ENCODE measurements around the gene SHCBP1.
A peak's percentile ranks its signal among the peaks of the same experiment; 100 is the strongest.

Gene SHCBP1, protein sequence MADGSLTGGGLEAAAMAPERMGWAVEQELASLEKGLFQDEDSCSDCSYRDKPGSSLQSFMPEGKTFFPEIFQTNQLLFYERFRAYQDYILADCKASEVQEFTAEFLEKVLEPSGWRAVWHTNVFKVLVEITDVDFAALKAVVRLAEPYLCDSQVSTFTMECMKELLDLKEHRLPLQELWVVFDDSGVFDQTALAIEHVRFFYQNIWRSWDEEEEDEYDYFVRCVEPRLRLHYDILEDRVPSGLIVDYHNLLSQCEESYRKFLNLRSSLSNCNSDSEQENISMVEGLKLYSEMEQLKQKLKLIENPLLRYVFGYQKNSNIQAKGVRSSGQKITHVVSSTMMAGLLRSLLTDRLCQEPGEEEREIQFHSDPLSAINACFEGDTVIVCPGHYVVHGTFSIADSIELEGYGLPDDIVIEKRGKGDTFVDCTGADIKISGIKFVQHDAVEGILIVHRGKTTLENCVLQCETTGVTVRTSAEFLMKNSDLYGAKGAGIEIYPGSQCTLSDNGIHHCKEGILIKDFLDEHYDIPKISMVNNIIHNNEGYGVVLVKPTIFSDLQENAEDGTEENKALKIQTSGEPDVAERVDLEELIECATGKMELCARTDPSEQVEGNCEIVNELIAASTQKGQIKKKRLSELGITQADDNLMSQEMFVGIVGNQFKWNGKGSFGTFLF

DNA sequence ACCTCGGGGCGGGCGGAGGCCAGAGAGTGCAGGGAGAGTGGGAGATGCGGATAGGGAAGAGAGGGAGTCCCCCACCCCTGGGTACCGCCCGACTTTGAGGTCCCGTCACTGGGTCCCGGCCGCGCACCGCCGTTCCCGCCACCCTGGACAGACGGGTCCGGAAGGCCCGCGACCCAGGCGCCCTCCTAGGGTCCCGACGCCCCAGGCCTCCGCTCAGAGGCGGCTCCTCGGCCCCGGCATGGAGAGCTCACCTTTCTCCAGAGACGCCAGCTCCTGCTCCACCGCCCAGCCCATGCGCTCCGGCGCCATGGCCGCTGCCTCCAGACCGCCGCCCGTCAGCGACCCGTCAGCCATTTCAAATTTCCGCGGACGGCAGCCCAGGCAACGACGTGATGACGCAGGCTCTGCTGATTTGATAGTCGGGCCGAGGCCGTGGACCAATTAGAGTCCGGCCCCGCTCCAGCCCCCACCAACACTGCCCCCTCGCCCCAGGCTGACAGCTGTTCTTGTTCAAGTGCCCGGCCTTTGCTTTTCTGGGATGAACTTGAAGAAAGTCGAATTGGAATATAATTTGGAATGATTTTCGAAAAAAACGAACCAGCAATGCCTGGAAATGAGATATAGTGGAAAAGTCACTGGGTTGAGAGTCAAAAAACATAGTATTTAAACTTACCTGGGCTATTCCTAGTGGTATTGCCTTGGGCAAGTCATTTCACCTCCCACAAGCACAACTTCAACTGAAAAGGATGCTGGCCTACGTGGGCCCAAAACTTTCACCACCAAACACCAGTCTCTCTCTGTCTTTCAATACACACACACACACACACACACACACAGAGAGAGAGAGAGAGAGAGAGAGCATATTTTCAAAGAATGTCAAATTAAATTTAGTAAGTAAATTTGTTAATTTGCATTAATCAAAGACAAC, at the start of gene SHCBP1:
SHCBP1 (minus strand) TSS at position 374 of the 928 bp plus-strand sequence; CDS start at position 354, 20 bp downstream.
- H3K4me2 ChIP-seq (ENCODE audit: low read length), result peak within 1 kb of the TSS; percentile 87
- H3K36me3 ChIP-seq (replicated peaks; ENCODE audit: low read depth, low read length), result peaks cover 24% of the 10 kb centered on the region
- peaks cover 45% of the 10 kb centered on the region for H3K79me2 ChIP-seq (ENCODE audit: low read length)
- peak within 1 kb of the TSS; percentile 97 for H3K9ac ChIP-seq (ENCODE audit: low read length)
- H4K20me1 ChIP-seq (ENCODE audit: insufficient read depth, low read length), result 0 out of 2 replicates have a peak, but pooled peaks cover 9% of the 10 kb centered on the region
- no peaks in the 10 kb centered on the region for H3K9me3 ChIP-seq (ENCODE audit: insufficient read depth, low read length)
- peak within 1 kb of the TSS; percentile 69 for H3K27ac ChIP-seq (ENCODE audit: low read length)
- peaks cover 10% of the 10 kb centered on the region for H3K4me1 ChIP-seq (ENCODE audit: low read length)
- no peak for TF ChIP-seq EZH2phosphoT487 (IDR thresholded peaks at IDR 0.05; ENCODE audit: low read depth)
- no peak; the same call in 1 of the 2 replicates for TF ChIP-seq CTCF (IDR thresholded peaks at IDR 0.05; ENCODE audit: low read depth, low read length)
- H3K4me3 ChIP-seq (ENCODE audit: low read length), result peak within 1 kb of the TSS; percentile 94
- no peaks in the 10 kb centered on the region for H3K27me3 ChIP-seq (ENCODE audit: low read depth, low read length)
- H2AFZ ChIP-seq (ENCODE audit: low read depth, low read length), result peak within 1 kb of the TSS; percentile 82; the same call in 1 of the 2 replicates

GRCh38 chr16:46662123-46662522, 40.9 kb upstream of the SHCBP1 start:
- Histone ChIP-seq H3K27ac (ENCODE audit: low read length) (no peak overlapping the region), H2AFZ (ENCODE audit: low read depth, low read length) (no peak overlapping the region), H3K79me2 (ENCODE audit: low read length) (no peaks in the 10 kb centered on the region), H3K4me1 (ENCODE audit: low read length) (peaks cover 23% of the 10 kb centered on the region), H4K20me1 (ENCODE audit: insufficient read depth, low read length) (peaks cover 9% of the 10 kb centered on the region), H3K9ac (ENCODE audit: low read length) (no peak overlapping the region), H3K4me2 (ENCODE audit: low read length) (no peak overlapping the region), H3K9me3 (ENCODE audit: insufficient read depth, low read length) (no peaks in the 10 kb centered on the region), H3K36me3 (replicated peaks; ENCODE audit: low read depth, low read length) (peaks cover 39% of the 10 kb centered on the region), H3K27me3 (ENCODE audit: low read depth, low read length) (no peaks in the 10 kb centered on the region), H3K4me3 (ENCODE audit: low read length) (no peak overlapping the region)
- TF ChIP-seq EZH2phosphoT487 (IDR thresholded peaks at IDR 0.05; ENCODE audit: low read depth) (no peak), CTCF (IDR thresholded peaks at IDR 0.05; ENCODE audit: low read depth, low read length) (no peak)

GRCh38 chr16:46658925-46659324, 37.7 kb upstream of the SHCBP1 start:
- H3K4me2 ChIP-seq (ENCODE audit: low read length), result peak overlapping the region; percentile 29
- no peaks in the 10 kb centered on the region for H3K27me3 ChIP-seq (ENCODE audit: low read depth, low read length)
- H4K20me1 ChIP-seq (ENCODE audit: insufficient read depth, low read length), result peaks cover 9% of the 10 kb centered on the region
- no peak overlapping the region for H3K4me3 ChIP-seq (ENCODE audit: low read length)
- H3K27ac ChIP-seq (ENCODE audit: low read length), result peak overlapping the region; percentile 44
- H3K9ac ChIP-seq (ENCODE audit: low read length), result no peak overlapping the region
- TF ChIP-seq EZH2phosphoT487 (IDR thresholded peaks at IDR 0.05; ENCODE audit: low read depth) (no peak), CTCF (IDR thresholded peaks at IDR 0.05; ENCODE audit: low read depth, low read length) (no peak)
- no peak overlapping the region for H2AFZ ChIP-seq (ENCODE audit: low read depth, low read length)
- H3K36me3 ChIP-seq (replicated peaks; ENCODE audit: low read depth, low read length), result peaks cover 39% of the 10 kb centered on the region
- no peaks in the 10 kb centered on the region for H3K9me3 ChIP-seq (ENCODE audit: insufficient read depth, low read length)
- H3K4me1 ChIP-seq (ENCODE audit: low read length), result peaks cover 23% of the 10 kb centered on the region
- no peaks in the 10 kb centered on the region for H3K79me2 ChIP-seq (ENCODE audit: low read length)
